Hepatocyte (in vitro differentiated cells): ENCODE data around the gene DSCAM. TPM values are rescaled to one million over a fixed set of nuclear protein-coding genes. Genes with fewer than 3 reads are reported as not detected.

Experiments used
- DNase-seq: peaks from one replicate; pipeline ENCODE4 v3.0.0-alpha.2; 2016; ENCODE audit warnings: low spot score
- H2AFZ ChIP-seq: fragments of 200-600 bp; sonication (generic); 2 replicates; pipeline ENCODE4 v1.6.0; 2016; ENCODE audit warnings: antibody characterized with exemption, mild to moderate bottlenecking
- H3K27ac ChIP-seq: fragments of 200-600 bp; sonication (generic); 2 replicates; pipeline ENCODE4 v1.5.1; 2016; ENCODE audit warnings: mild to moderate bottlenecking
- H3K27me3 ChIP-seq: fragments of 200-600 bp; sonication (generic); 2 replicates; pipeline ENCODE4 v1.6.1; 2016
- H3K36me3 ChIP-seq: fragments of 200-600 bp; sonication (generic); replicated peaks from 2 replicates; pipeline ENCODE4 v1.5.1; 2016; ENCODE audit warnings: low read depth; ENCODE audit not compliant: insufficient read depth
- H3K4me1 ChIP-seq: fragments of 200-600 bp; sonication (generic); 2 replicates; pipeline ENCODE4 v1.5.1; 2016; ENCODE audit warnings: mild to moderate bottlenecking, moderate library complexity; ENCODE audit not compliant: insufficient read depth
- H3K4me2 ChIP-seq: fragments of 200-600 bp; sonication (generic); 2 replicates; pipeline ENCODE4 v1.6.0; 2016
- H3K4me3 ChIP-seq: fragments of 200-600 bp; sonication (generic); 2 replicates; pipeline ENCODE4 v1.5.1; 2016; ENCODE audit warnings: mild to moderate bottlenecking
- H3K79me2 ChIP-seq: fragments of 200-600 bp; sonication (generic); 2 replicates; pipeline ENCODE4 v1.6.0; 2017; ENCODE audit warnings: mild to moderate bottlenecking
- H3K9me2 ChIP-seq: fragments of 200-600 bp; sonication (generic); replicated peaks from 2 replicates; pipeline ENCODE4 v1.6.0; 2017; ENCODE audit warnings: mild to moderate bottlenecking; ENCODE audit not compliant: insufficient read depth
- H3K9me3 ChIP-seq: fragments of 200-600 bp; sonication (generic); 2 replicates; pipeline ENCODE4 v1.5.1; 2016; ENCODE audit warnings: low read depth, mild to moderate bottlenecking
- H4K20me1 ChIP-seq: fragments of 200-600 bp; sonication (generic); 2 replicates; pipeline ENCODE4 v1.6.0; 2016; ENCODE audit warnings: mild to moderate bottlenecking; ENCODE audit not compliant: insufficient read depth, poor library complexity, severe bottlenecking
- CTCF ChIP-seq: fragments of 200-600 bp; sonication (generic); IDR thresholded peaks from 2 replicates; pipeline ENCODE4 v1.5.1; 2016; ENCODE audit warnings: antibody characterized with exemption, mild to moderate bottlenecking; ENCODE audit not compliant: poor library complexity
- EZH2 ChIP-seq: fragments of 200-600 bp; sonication (generic); IDR thresholded peaks from 2 replicates; pipeline ENCODE4 v1.6.1; 2016; ENCODE audit warnings: antibody characterized with exemption, mild to moderate bottlenecking, borderline replicate concordance
- EZH2phosphoT487 ChIP-seq: fragments of 200-600 bp; sonication (generic); IDR thresholded peaks from one replicate; pipeline ENCODE4 v1.6.1; 2018; ENCODE audit warnings: antibody characterized with exemption, mild to moderate bottlenecking, low read depth, moderate library complexity; ENCODE audit not compliant: unreplicated experiment, severe bottlenecking
- WGBS: methylation state at CpG from one replicate; pipeline ENCODE4 v1.1.6; 2016; ENCODE audit warnings: low lambda C conversion rate; ENCODE audit errors: missing lambda C conversion rate; 5-methylcytosine and 5-hydroxymethylcytosine counted together
- polyA plus RNA-seq: library from polyadenylated mRNA; unstranded; fragments of >200 nt; fragmentation: Nextera tagmentation; extraction: Ambion mirVana; gene quantifications from 2 replicates; pipeline ENCODE4 v1.2.1, GENCODE V29; 2016
- total RNA-seq: library from RNA; depleted of rRNA; stranded (reverse); fragments of >200 nt; gene quantifications from 2 replicates; pipeline ENCODE4 v1.2.3, GENCODE V29; 2014

DSCAM gene
- total and polyA plus RNA-seq, 2 experiments from 2014 or later: 0.33 TPM; not detected in 1

DNA sequence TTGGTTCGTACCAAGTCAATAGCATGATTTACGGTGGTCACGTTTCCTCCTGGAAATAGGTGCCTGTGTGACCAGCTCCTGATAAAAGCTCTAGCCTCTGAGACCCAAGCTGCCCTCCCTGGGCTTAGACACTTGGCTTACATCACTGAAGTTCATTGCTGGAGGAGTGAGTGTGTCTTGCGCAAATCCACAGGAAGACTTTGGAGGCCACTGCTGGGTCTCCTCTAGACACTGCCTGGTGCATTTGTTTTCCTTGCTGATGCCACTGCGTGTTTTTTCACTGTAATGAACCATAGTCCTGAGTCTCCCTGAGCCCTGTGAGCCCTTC, 230.6 kb downstream of the DSCAM start:
- H3K9me2 ChIP-seq: no peaks in the 10 kb centered on the region
- peak overlapping the region; percentile 35 for H3K27ac ChIP-seq
- no peaks in the 10 kb centered on the region for H4K20me1 ChIP-seq
- no peaks in the 10 kb centered on the region for H3K9me3 ChIP-seq
- WGBS: 75% methylated on average over 5 of the region's 5 CpGs
- no peak overlapping the region for H3K4me2 ChIP-seq
- no peak overlapping the region for H3K4me3 ChIP-seq
- peak; percentile 22 for DNase-seq
- no peaks in the 10 kb centered on the region for H3K4me1 ChIP-seq
- H3K27me3 ChIP-seq: no peaks in the 10 kb centered on the region
- H2AFZ ChIP-seq: no peak overlapping the region
- H3K79me2 ChIP-seq: no peaks in the 10 kb centered on the region
- no peak for TF ChIP-seq CTCF
- no peak for TF ChIP-seq EZH2
- TF ChIP-seq EZH2phosphoT487: no peak
- no peaks in the 10 kb centered on the region for H3K36me3 ChIP-seq

DNA sequence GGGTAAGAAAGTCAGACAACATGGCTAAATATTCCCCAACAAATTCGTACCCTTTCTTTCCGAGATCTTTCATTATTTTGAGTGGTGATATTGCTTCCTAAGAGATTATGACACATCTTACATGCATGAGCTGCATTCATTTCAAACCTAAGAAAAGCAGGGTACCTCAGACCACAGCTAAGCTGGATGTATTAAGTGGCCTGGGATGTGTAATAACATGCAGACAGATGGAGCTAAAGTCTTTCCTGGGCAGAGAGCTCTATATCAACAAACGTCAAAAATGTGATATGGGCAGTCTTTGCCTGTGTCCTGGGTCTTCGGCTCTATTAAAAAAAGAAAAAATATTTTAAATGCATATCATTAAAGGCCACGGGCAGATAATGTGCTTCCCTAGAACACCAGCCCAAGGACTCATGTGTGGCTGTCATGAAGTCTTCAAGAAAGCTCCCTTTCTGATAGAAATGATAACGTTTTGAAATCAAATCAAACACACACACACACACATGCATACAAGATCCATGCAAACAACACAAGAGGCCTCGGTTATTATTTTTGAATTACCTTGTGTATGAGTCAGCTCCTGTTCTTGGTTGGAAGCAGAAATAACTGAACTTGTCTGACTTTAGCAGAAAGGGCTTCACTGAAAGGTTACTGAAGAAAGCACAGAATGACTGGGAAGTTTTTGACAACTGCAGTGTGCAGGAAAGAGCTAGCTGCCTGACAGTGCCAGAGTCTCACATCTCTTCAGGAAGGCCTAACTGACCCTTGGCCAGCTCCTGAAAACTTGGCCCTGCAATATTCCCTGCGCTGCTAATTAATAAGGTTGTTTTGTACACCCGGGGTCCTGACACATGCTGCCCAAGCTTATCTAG, 231.2 kb downstream of the DSCAM start:
- WGBS: 66% methylated on average over 9 of the region's 9 CpGs
- H3K4me3 ChIP-seq: no peak overlapping the region
- H3K36me3 ChIP-seq: no peaks in the 10 kb centered on the region
- H2AFZ ChIP-seq: no peak overlapping the region
- peak overlapping the region; percentile 35 for H3K27ac ChIP-seq
- no peaks in the 10 kb centered on the region for H4K20me1 ChIP-seq
- H3K4me2 ChIP-seq: peak overlapping the region; percentile 10
- H3K9me2 ChIP-seq: no peaks in the 10 kb centered on the region
- TF ChIP-seq EZH2: no peak
- TF ChIP-seq CTCF: peak; percentile 24
- TF ChIP-seq EZH2phosphoT487: no peak
- H3K79me2 ChIP-seq: no peaks in the 10 kb centered on the region
- no peaks in the 10 kb centered on the region for H3K27me3 ChIP-seq
- peak; percentile 40 for DNase-seq
- no peaks in the 10 kb centered on the region for H3K9me3 ChIP-seq
- no peaks in the 10 kb centered on the region for H3K4me1 ChIP-seq

DNA sequence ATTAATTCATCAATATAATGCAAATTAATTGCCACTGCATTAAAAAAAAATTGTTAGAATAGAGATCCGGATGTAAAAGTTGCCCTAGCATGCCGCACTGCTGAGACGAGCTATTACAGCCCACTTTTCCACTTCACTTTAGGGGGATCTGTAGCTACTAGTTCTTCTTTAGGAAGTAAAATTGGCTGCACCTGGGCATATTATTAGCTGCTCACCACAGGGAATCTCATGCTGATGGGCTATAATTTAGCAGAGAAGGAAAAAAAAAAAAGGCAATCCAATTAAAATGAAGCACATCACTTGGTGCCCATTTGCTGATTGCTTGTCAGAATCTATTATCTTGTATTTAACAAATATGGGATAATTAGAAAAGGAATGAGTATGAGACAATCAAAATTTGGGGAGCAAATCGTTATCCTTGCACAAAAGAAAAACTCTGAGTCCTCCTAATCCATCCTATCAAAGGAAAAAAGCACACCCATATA, 233.4 kb downstream of the DSCAM start:
- Histone ChIP-seq H3K4me1 (no peaks in the 10 kb centered on the region), H3K9me2 (no peaks in the 10 kb centered on the region), H3K4me3 (no peak overlapping the region), H4K20me1 (no peaks in the 10 kb centered on the region), H3K79me2 (no peaks in the 10 kb centered on the region), H3K27me3 (no peaks in the 10 kb centered on the region), H3K27ac (no peak overlapping the region), H3K4me2 (no peak overlapping the region), H2AFZ (no peak overlapping the region), H3K9me3 (no peaks in the 10 kb centered on the region), H3K36me3 (no peaks in the 10 kb centered on the region)
- WGBS: 96% methylated on average over 4 of the region's 4 CpGs
- DNase-seq: no peak
- TF ChIP-seq EZH2 (no peak), CTCF (no peak), EZH2phosphoT487 (no peak)
